Measurements from ENCODE around the gene BUD31.
A peak's percentile ranks its signal among the peaks of the same experiment; 100 is the strongest.
"Not testable (repeated sequence)": the region's sequence is repeated elsewhere in the genome, so short reads cannot be mapped to it uniquely, and the experiment has no call there.

BUD31 gene

DNA sequence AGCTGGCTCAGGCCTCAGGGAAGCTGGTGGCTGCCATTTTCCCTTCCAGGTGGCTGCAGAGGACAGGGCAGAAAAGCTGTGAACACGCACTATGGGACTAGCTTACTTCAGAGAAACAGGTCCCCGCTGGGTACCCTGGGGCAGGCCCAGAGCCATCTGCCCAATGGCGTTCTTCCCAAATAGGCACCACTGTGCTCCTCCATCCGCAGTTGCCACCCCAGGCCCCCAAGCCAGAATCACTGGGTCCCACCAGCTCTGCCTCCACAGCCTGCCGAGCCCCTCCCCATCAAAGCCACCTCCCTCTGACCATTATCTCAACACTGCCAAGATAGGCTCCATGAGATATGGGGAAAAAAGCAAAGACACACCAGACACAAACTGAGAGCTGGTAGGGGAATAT is 11.4 kb downstream of the BUD31 start:
- Histone ChIP-seq H3K9me3 (ENCODE audit: control insufficient read depth, insufficient read depth, low read length) (no peaks in the 10 kb centered on the region), H3K27ac (ENCODE audit: low read depth, low read length) (no peak overlapping the region), H3K4me3 (ENCODE audit: low read depth, low read length) (no peak overlapping the region), H3K36me3 (ENCODE audit: control insufficient read depth, insufficient read depth, low read length) (peaks cover 97% of the 10 kb centered on the region), H3K9ac (ENCODE audit: low read depth, low read length) (no peak overlapping the region), H3K27me3 (ENCODE audit: control insufficient read depth, insufficient read depth, low read length) (no peaks in the 10 kb centered on the region), H3K4me1 (ENCODE audit: control insufficient read depth, insufficient read depth, low read length) (no peaks in the 10 kb centered on the region)

DNA sequence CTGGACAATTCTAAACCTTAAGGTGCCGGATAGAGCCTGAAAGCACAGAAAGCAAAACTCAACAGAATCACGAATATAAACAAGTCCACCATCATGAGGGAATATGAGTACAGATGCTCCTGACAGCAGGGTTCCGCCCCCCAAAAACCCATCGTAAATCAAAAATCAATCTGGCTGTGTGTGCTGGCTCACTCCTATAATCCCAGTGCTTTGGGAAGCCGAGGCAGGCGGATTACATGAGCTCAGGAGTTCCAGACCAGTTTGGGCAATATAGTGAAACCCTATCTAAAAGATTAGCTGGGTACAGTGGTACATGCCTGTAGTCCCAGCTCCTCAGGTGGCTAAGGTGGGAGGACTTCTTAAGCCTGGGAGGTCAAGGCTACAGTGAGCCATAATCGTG is 12.2 kb downstream of the BUD31 start:
- Histone ChIP-seq H3K36me3 (ENCODE audit: control insufficient read depth, insufficient read depth, low read length) (peaks cover 96% of the 10 kb centered on the region), H3K4me3 (ENCODE audit: low read depth, low read length) (no peak overlapping the region), H3K4me1 (ENCODE audit: control insufficient read depth, insufficient read depth, low read length) (no peaks in the 10 kb centered on the region), H3K27me3 (ENCODE audit: control insufficient read depth, insufficient read depth, low read length) (no peaks in the 10 kb centered on the region), H3K9me3 (ENCODE audit: control insufficient read depth, insufficient read depth, low read length) (no peaks in the 10 kb centered on the region), H3K27ac (ENCODE audit: low read depth, low read length) (no peak overlapping the region), H3K9ac (ENCODE audit: low read depth, low read length) (no peak overlapping the region)

DNA sequence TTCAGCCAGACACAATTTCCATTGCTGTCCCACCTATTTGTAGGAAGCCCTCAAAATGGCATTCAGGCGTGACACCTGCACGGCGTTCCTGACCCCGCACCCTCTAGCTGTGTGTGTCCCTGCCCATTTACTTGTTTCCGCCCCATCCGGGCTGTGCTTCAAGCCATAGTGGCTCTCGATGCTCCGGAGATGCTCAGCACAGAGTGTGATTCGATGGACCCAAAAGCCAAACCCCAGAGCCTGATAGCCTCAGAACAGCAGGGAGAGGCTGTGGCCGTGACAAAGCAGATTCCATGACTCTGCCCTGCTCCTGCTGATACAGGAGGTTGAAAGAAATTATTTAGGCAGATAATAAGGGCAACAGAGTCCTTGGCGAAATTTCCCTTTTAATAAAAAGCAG is 13.4 kb downstream of the BUD31 start:
- Histone ChIP-seq H3K9me3 (ENCODE audit: control insufficient read depth, insufficient read depth, low read length) (no peaks in the 10 kb centered on the region), H3K4me1 (ENCODE audit: control insufficient read depth, insufficient read depth, low read length) (no peaks in the 10 kb centered on the region), H3K27ac (ENCODE audit: low read depth, low read length) (no peak overlapping the region), H3K4me3 (ENCODE audit: low read depth, low read length) (no peak overlapping the region), H3K36me3 (ENCODE audit: control insufficient read depth, insufficient read depth, low read length) (peaks cover 84% of the 10 kb centered on the region), H3K9ac (ENCODE audit: low read depth, low read length) (no peak overlapping the region), H3K27me3 (ENCODE audit: control insufficient read depth, insufficient read depth, low read length) (no peaks in the 10 kb centered on the region)

DNA sequence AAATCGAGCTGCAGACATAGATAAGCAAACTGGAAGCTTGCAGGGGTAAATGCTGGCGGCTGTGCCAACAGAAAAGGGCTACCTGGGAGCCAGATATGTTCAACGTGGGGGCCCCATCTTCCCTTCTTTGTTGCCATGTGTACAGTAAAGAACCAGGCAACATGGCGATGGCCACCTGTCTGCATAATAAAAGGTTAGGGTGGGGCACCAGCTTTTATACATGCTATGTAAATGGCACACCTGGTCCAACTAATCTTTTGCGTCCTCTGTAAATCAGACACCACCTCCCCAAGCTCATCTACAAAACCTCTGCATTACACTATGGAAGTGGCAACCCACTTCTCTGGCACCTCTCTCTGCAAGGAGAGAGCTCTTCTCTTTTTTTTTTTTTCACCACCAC is 13.9 kb downstream of the BUD31 start:
- Histone ChIP-seq H3K9ac (ENCODE audit: low read depth, low read length) (no peak overlapping the region), H3K4me3 (ENCODE audit: low read depth, low read length) (no peak overlapping the region), H3K27me3 (ENCODE audit: control insufficient read depth, insufficient read depth, low read length) (no peaks in the 10 kb centered on the region), H3K27ac (ENCODE audit: low read depth, low read length) (no peak overlapping the region), H3K9me3 (ENCODE audit: control insufficient read depth, insufficient read depth, low read length) (no peaks in the 10 kb centered on the region), H3K4me1 (ENCODE audit: control insufficient read depth, insufficient read depth, low read length) (no peaks in the 10 kb centered on the region), H3K36me3 (ENCODE audit: control insufficient read depth, insufficient read depth, low read length) (peaks cover 80% of the 10 kb centered on the region)

DNA sequence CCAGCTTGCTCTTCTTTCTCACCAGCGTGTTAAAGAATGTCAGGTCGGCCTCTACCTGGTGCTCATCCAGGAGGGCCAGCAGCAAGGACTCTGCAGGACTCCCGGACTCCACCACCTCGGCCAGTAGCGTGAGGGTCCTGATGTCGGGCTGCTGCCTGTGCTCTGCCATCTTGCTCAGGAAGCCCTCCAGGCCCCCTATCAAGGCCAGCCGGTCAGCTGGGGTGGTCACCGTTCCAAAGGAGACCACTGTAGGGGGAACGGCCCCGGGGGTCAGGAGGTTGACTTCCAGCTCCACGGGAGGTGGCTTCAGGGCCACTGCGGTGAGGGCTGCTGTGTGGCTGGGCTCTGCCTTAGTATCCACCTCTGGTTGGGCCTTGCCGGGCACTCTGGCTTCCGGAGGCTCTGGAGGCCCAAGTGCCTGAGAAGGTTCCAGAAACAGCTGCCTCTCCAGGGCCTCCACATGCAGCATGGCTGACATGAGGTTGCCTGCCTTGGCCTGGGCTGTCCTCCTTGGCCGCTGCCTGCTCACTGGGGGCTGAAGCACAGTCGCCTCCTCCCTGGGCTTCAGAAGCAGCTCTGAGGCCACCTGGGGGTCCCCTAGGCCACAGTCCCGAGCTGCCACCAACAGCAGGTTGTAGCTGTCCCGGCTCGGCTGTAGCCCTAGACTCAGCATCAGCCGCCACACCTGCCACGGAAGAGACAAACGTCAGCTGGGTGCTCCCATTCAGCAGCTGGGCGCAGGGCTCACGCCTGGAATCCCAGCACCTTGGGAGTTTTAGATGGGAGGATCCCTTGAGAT is 16.4 kb downstream of the BUD31 start:
- H3K9me3 ChIP-seq (ENCODE audit: control insufficient read depth, insufficient read depth, low read length), result no peaks in the 10 kb centered on the region
- peaks cover 72% of the 10 kb centered on the region for H3K36me3 ChIP-seq (ENCODE audit: control insufficient read depth, insufficient read depth, low read length)
- no peak overlapping the region for H3K4me3 ChIP-seq (ENCODE audit: low read depth, low read length)
- no peaks in the 10 kb centered on the region for H3K27me3 ChIP-seq (ENCODE audit: control insufficient read depth, insufficient read depth, low read length)
- no peak overlapping the region for H3K27ac ChIP-seq (ENCODE audit: low read depth, low read length)
- no peaks in the 10 kb centered on the region for H3K4me1 ChIP-seq (ENCODE audit: control insufficient read depth, insufficient read depth, low read length)
- no peak overlapping the region for H3K9ac ChIP-seq (ENCODE audit: low read depth, low read length)

DNA sequence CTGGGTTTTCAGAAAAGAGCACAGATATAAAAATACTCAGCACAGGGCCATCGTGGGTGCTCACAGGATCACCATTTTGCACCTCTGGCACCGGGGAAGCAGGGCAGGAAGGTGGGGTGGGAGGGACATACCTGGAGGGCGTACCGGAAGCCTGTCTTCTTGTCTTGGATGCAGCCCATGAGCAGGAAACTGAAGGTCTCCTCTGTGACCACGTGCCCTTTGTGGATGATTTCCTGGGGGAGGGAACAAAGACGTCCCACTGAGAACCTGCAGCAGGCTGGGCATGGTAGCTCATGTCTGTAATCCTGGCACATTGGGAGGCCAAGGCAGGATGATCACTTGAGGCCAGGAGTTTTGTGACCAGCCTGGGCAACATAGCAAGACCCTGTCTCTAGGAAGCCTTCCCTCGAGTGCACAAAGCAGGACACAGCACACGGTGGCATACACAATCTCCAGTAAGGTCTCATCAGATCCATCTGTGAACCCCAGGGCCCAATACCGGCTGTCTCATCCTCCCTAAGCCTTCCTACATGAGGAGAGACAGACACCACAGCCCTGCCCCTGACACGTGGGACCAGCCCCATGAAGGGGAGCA is 20.3 kb downstream of the BUD31 start:
- peaks cover 71% of the 10 kb centered on the region for H3K36me3 ChIP-seq (ENCODE audit: control insufficient read depth, insufficient read depth, low read length)
- H3K4me1 ChIP-seq (ENCODE audit: control insufficient read depth, insufficient read depth, low read length), result no peaks in the 10 kb centered on the region
- no peak overlapping the region for H3K27ac ChIP-seq (ENCODE audit: low read depth, low read length)
- H3K4me3 ChIP-seq (ENCODE audit: low read depth, low read length), result no peak overlapping the region
- no peaks in the 10 kb centered on the region for H3K27me3 ChIP-seq (ENCODE audit: control insufficient read depth, insufficient read depth, low read length)
- no peaks in the 10 kb centered on the region for H3K9me3 ChIP-seq (ENCODE audit: control insufficient read depth, insufficient read depth, low read length)
- H3K9ac ChIP-seq (ENCODE audit: low read depth, low read length), result no peak overlapping the region

DNA sequence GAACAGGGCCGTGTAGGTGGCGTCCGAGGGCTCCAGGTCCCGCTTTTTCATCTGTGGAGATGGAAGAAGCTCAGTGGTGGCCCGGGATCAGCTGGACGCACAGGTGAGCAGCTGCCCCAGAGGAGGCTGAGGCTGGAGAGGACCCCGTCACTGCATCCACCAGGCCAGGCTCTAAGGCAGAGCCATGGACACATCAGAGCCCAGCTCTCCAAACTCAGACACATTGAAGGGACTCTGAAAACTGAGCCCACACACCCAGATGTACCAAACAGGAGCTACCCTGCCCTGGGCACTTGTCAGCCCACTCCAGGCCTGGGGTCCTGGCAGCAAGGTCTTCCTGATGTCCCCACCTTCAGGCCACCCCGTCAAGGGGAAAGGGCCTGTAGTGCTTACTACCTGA is 21.0 kb downstream of the BUD31 start:
- Histone ChIP-seq H3K36me3 (ENCODE audit: control insufficient read depth, insufficient read depth, low read length) (peaks cover 71% of the 10 kb centered on the region), H3K9me3 (ENCODE audit: control insufficient read depth, insufficient read depth, low read length) (no peaks in the 10 kb centered on the region), H3K4me3 (ENCODE audit: low read depth, low read length) (no peak overlapping the region), H3K4me1 (ENCODE audit: control insufficient read depth, insufficient read depth, low read length) (no peaks in the 10 kb centered on the region), H3K27me3 (ENCODE audit: control insufficient read depth, insufficient read depth, low read length) (no peaks in the 10 kb centered on the region), H3K9ac (ENCODE audit: low read depth, low read length) (no peak overlapping the region), H3K27ac (ENCODE audit: low read depth, low read length) (no peak overlapping the region)

DNA sequence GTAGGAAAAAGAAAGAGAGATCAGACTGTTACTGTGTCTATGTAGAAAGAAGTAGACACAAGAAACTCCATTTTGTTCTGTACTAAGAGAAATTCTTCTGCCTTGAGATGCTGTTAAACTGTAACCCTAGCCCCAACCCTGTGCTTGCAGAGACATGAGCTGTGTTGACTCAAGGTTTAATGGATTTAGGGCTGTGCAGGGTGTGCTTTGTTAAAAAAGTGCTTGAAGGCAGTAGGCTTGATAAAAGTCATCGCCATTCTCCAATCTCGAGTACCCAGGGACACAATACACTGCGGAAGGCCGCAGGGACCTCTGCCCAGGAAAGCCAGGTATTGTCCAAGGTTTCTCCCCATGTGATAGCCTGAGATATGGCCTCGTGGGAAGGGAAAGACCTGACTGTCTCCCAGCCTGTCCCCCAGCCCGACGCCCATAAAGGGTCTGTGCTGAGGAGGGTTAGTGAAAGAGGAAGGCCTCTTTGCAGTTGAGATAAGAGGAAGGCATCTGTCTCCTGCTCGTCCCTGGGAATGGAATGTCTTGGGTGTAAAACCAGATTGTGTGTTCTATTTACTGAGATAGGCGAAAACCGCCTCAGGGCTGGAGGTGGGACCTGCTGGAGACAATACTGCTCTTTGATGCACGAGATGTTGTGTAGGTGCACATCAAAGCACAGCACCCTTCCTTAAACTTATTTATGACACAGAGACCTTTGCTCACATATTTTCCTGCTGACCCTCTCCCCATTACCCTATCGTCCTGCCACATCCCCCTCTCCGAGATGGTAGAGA is 23.2 kb downstream of the BUD31 start:
- H3K4me3 ChIP-seq (ENCODE audit: low read depth, low read length), result not testable (repeated sequence)
- H3K36me3 ChIP-seq (ENCODE audit: control insufficient read depth, insufficient read depth, low read length), result peaks cover 66% of the 10 kb centered on the region

DNA sequence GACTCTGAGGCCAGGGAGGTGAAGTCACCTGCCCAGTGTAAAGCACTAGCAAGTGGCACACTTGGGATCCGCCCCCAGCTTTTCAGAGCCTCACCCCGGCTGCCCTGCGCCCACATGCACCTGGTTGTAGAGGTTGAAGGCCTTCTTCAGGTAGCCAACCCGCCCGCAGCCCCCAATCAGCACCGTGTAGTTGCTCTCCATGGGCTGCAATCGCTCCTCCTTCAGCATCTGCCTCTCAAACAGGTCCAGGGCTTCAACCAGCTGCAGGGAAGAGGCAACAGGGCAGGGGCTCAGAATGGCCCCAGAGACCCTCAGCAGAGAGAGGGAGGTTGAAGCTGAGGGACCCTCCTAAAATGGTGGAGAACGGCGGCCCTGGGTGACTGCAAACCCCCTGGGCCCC is 24.4 kb downstream of the BUD31 start:
- Histone ChIP-seq H3K27ac (ENCODE audit: low read depth, low read length) (no peak overlapping the region), H3K36me3 (ENCODE audit: control insufficient read depth, insufficient read depth, low read length) (peaks cover 66% of the 10 kb centered on the region), H3K4me3 (ENCODE audit: low read depth, low read length) (no peak overlapping the region), H3K9ac (ENCODE audit: low read depth, low read length) (no peak overlapping the region), H3K9me3 (ENCODE audit: control insufficient read depth, insufficient read depth, low read length) (no peaks in the 10 kb centered on the region), H3K27me3 (ENCODE audit: control insufficient read depth, insufficient read depth, low read length) (no peaks in the 10 kb centered on the region), H3K4me1 (ENCODE audit: control insufficient read depth, insufficient read depth, low read length) (no peaks in the 10 kb centered on the region)

More for the DNA sequence above, 23.2 kb downstream of the BUD31 start:
- H3K27ac ChIP-seq (ENCODE audit: low read depth, low read length), result peak overlapping the region; percentile 40
- H3K4me1 ChIP-seq (ENCODE audit: control insufficient read depth, insufficient read depth, low read length); H3K27me3 ChIP-seq (ENCODE audit: control insufficient read depth, insufficient read depth, low read length); H3K9me3 ChIP-seq (ENCODE audit: control insufficient read depth, insufficient read depth, low read length); H3K9ac ChIP-seq (ENCODE audit: low read depth, low read length): not testable (repeated sequence)

DNA sequence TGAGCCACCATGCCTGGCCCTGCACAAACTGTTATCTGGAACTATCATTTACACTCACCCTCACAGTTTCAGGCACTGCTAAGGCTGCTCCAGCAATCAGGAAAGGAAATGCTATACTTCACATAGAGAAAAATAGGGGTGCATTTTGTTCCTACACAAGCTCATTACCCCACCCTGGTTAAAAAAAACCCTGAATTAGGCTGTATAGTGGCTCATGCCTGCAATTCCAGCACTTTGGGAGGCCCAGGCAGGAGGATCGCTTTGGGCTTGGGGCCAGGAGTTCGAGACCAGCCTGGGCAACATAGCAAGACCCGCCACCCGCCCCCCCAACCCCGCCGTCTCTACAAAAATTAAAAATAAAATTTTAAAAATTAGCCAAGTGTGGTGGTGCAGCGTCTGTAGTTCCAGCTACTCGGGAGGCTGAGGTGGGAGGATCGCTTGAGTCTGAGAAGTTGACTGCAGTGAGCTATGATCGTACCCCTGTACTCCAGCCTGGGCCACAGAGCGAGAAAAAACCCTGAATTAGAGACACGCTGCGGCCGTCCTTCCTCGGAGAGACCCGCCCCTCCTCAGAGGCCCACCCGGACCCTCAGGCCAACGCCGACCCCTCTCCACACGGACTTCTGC is 29.3 kb downstream of the BUD31 start:
- peaks cover 14% of the 10 kb centered on the region for H3K4me1 ChIP-seq (ENCODE audit: control insufficient read depth, insufficient read depth, low read length)
- no peaks in the 10 kb centered on the region for H3K9me3 ChIP-seq (ENCODE audit: control insufficient read depth, insufficient read depth, low read length)
- peak overlapping the region; percentile 96 for H3K27ac ChIP-seq (ENCODE audit: low read depth, low read length)
- peak overlapping the region; percentile 95 for H3K4me3 ChIP-seq (ENCODE audit: low read depth, low read length)
- H3K9ac ChIP-seq (ENCODE audit: low read depth, low read length), result peak overlapping the region; percentile 80
- H3K27me3 ChIP-seq (ENCODE audit: control insufficient read depth, insufficient read depth, low read length), result no peaks in the 10 kb centered on the region
- peaks cover 46% of the 10 kb centered on the region for H3K36me3 ChIP-seq (ENCODE audit: control insufficient read depth, insufficient read depth, low read length)
